Measurements from ENCODE around the gene ABHD8.
"Not testable (repeated sequence)": the region's sequence is repeated elsewhere in the genome, so short reads cannot be mapped to it uniquely, and the experiment has no call there.

The ABHD8 gene

DNA sequence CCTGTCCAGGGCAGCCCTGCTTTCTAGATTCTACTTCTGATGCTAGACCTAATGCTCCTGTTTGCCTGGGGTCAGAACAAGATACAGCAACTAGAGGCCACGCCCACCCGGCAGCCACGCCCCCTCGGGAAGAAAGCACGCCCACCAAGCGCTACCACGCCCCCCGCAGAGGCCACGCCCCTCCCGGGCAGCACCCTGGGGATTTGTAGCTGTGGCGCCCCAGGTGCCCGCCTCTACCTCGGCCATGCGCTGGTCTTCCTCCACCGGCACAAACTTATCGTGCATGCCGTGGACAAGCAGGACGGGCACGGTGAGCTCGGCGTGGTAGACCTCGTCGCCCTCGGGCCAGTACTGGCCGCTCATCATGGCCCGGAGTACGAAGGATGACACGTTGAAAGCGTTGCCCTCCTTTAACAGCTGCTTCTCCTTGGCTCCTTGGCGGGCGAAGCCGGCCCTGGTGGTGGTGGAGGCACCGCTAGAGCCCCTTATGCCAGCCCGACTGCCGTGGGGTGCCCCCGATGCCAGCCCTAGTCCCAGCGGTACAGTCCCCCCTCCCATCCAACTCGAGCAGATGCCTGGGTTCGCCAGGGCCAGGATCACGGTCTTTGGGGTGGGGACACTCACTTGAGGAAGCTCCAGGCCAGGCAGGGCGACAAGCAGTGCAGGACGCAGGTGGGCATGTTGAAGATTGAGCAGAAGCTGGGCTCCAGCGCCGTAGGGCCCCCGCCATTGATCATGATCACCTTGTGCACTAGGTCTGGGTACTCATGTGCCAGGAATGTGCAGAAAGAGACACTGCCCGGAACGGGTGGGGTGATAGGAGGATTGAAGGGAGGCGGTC, 9.0 kb downstream of the ABHD8 start:
- peak; percentile 80 to 83 for DNase-seq

DNA sequence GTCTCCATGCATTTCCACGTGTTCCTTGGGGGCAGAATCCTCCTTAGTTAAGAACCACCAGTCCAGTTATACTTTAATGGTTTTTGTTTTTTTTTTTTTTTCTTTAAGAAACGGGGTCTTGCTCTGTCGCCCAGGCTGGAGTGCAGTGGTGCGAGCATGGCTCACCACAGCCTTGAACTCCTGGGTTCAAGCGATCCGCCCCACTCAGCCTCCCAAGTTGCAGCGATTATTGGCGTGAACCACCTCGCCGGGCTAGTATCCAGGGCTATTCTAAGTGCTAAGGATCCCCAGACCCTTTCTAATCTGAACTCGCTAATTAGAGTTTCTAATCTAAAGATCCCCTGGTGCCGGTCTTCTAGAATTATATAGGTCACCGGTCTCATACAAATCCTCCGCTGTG, 9.6 kb downstream of the ABHD8 start:
- no peak for DNase-seq

DNA sequence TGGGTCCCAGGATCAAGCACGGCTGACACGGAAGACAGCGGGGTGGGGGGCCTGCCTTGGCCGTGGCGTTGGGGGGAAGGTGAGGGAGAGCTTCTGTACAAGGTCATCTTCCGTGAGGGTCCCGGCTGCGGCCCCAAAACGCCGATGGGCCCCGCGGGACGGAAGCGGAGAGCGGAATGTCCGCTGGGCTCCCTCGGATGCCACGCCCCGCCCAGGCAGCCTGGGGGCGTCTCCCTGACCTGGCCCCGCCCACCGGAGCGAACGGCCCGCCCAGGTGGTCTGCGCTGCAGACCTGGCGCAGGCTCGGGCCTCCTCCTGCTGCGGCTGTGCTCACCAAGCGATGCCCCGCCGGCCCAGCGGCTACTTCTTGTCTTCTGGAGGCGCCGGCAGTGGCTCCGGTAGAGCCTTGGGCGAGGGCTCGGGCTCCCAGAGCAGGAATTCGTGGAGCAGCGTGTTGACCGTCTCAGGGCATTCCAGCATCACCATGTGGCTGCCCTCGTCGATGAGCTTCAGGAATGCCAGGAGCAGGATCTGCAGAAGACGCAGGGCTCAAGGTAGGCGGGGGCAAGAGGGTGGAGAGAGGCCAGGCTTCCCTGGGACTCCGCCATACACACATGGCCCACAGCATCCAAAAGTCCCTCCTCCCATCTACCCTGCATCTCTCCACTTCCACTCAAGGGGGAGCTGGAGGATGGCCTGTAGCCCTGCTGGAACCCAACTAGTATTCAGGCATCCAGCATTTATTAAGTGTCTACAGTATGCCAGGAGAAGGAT, 10.7 kb downstream of the ABHD8 start:
- DNase-seq: peak; percentile 91 to 92

DNA sequence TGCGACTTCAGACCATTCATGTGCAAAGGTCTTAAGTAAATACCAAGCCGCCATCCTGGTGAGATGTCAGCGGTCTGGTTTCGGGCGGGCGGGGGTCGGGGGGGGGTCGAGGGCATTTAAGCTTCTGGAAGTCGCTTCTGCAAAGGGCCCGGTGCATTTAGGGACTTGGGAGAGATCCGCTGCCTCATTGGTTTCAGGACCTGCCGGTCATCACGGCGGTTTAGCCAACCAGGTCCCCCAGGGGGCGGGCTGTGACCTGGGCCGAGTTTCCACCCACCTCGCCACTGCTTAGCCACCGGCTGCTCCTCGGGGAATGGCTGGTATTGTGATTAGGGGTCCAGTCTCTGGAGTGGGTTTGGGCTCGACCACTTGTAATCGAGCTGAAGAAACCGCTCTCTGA, 13.7 kb downstream of the ABHD8 start:
- peak; percentile 72 to 81 for DNase-seq

DNA sequence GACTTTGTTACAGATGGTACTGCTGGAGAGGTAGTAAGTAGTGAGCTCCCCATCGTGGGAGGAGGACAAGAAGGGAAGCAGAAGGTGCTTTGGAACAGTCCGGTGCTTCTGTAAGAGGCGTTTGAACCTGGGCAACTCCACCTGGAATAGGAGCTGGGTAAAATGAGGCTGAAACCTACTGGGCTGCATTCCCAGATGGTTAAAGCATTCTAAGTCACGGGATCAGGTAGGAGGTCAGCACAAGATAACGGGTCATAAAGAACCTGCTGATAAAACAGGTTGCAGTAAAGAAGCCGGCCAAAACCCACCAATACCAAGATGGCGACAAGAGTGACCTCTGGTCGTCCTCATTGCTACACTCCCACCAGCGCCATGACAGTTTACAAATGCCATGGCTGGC, 16.5 kb downstream of the ABHD8 start:
- no peak for DNase-seq

DNA sequence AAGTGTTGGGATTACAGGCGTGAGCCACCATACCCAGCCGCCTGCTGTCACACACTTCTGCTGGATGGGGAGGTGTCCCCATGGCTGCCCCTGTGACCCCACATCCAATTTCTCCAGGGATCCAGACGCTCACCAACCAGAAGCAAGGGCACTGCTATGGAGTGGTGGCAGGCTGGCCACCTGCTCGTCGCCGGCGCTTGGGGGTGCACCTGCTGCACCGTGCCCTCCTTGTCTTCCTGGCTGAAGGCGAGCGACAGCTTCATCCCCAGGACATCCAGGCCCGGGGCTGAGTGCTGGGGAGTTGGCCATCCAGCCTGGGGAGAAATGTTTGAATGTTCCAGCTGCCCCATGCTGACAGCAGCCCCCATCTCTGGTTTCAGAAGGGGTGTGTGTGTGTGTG, 17.0 kb downstream of the ABHD8 start:
- no peak for DNase-seq

DNA sequence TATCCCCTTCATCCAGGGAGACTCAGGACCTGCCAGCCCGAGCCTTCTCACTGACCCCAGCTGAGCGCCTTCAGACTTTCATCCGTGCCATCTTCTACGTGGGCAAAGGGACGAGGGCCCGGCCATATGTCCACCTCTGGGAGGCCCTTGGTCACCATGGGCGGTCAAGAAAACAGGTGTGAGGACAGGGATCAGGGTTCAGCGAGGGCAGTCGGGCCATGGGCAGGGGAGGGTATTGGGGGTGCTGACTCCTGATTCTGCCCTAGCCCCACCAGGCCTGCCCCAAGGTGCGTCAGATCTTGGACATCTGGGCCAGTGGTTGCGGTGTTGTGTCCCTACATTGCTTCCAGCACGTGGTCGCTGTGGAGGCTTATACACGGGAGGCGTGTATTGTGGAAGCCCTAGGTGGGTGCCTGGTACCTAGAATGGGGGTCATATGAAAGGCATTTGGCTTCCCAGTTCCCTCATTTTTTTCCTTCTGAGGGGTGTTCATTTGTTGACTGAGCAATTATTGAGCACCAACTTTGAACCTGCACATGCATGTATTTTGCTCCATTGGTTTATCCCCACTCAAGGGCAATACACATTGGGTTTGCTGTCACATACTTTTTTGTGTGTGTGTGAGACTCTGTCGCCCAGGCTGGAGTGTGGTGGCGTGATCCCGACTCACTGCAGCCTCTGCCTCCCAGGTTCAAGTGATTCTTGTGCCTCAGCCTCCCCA, 17.6 kb downstream of the ABHD8 start:
- no peak for DNase-seq

DNA sequence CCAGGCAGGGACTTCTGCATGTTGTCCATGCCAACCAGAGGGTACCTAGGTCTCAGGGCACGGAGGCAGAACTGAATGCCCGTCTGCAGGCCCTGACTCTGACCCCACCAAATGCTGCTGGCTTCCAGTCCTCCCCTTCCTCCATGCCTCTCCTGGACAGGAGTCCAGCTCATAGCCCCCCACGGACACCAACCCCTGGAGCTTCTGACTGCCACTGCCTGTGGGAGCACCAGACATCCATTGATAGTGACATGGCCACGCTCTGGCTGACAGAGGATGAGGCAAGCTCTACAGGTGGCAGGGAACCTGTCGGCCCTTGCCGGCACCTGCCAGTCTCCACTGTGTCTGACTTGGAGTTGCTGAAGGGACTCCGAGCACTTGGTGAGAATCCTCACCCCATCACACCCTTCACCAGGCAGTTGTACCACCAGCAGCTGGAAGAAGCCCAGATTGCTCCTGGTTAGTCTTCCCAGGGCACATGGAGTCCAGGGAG, 19.7 kb downstream of the ABHD8 start:
- DNase-seq: no peak

DNA sequence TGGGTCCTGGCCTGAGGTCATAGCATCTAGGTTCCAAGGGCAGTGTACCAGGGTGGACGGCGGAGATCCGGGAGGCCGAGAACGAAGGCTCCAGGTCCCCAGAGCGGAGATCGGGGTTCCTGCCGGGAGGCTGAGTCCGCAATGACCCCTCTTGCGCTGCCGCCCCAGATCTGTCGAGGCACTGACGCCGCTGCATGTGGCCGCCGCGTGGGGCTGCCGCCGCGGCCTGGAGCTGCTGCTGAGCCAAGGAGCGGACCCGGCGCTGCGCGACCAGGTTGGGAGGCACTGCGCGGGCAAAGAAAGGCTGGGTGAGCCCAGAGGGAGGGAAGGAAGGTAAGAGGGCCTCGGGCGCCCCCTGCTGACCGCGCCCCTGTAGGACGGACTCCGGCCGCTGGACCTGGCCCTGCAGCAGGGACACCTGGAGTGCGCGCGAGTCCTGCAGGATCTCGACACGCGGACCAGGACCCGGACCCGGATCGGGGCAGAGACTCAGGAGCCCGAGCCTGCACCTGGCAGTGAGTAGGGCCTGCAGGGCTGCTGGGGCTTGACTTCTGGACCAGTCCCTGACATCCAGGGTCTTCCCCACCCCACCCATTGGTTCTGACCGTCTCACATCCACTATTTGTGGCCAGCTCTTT, 20.6 kb downstream of the ABHD8 start:
- peak; percentile 84 to 89 for DNase-seq

DNA sequence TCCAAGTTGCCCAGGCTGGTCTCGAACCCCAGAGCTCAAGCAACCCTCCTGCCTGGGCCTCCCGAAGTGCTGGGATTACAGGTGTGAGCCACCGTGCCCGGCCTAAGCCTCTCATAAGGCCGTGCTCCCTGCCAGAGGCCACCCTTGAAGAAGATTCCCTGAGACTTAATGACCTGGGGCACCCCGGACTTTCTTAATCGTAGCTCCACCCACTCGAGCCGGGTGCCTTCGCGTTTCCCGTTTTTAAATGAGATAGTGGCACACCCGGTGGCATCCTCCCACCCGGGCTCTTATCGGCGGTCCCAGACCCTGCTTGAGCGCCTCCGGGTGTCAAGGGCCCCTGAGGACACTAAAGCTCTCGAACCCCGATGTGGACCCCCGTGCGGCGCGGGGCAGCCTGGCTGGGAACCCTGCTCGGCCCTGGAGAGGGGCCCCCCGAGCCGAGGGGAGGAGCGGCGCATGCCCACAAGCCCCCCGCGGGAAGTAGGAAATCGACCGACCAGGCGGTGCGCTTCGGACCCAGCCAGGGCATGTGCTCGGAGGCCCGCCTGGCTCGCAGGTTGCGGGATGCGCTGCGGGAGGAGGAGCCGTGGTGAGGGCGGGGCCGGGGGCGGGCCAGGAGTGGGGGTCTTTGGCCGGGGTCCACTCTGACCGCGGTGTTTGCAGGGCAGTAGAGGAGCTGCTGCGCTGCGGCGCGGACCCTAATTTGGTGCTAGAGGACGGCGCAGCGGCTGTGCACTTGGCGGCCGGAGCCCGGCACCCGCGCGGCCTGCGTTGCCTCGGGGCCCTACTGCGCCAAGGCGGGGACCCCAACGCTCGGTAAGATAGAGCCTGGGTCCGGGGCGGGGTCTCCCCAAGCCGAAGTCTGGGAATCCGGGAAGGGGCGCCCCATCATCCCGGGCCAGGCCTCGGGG, 21.6 kb downstream of the ABHD8 start, which contains the start of gene ANKLE1:
Gene ANKLE1, plus strand, starts transcription at position 511 of the 914 bp plus-strand sequence. Its CDS starts 20 bp downstream, at position 531.
- peak; percentile 58 to 68 for DNase-seq

DNA sequence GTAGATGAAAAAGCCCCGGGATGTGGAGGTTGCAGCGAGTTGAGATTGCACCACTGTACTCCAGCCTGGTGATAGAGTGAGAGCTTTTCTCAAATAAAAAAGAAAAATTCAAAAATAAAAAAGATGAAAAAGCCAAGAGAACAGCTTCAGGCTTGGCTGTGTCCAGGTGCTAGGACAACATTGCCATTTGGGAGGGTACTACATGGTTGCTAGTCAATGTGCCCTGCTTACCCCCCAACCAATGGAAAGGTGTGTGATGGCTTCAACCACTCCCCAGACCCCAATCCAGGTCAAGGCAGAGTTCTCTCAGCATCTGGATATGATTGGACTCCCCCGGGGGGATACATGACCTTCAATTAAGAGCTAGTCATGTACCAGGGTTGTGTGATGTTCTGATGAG, 23.8 kb downstream of the ABHD8 start:
- DNase-seq: no peak

DNA sequence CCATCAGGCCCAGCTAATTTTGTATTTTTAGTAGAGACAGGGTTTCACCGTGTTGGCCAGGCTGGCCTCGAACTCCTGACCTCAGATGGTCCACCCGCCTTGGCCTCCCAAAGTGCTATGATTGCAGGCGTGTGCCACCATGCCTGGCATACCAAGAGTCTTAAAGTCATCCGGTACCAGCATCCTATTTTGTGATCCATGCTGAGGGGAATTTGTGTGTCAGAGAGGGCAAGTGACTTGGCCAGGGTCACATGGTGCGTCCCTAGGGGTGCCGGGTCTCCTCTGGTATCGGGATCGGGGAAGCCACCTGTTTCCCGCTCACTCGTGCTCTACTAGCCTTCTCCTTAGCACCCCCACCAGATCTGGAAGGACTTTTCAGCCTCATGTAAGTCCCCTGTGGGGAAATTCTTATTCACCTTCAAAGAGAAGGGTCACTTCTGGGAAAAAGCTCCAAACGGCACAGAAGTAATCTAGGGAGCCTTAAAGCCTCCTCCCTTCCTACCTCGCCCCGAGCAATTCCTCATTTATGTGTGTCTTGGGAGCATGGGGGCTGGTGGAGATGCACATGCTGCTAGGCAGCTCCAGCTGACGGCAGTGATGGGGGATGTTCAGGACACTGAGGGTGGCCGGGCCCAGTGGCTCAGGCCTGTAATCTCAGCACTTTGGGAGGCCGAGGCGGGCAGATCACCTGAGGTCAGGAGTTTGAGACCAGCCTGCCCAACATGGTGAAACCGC, 27.6 kb downstream of the ABHD8 start:
- no peak for DNase-seq

DNA sequence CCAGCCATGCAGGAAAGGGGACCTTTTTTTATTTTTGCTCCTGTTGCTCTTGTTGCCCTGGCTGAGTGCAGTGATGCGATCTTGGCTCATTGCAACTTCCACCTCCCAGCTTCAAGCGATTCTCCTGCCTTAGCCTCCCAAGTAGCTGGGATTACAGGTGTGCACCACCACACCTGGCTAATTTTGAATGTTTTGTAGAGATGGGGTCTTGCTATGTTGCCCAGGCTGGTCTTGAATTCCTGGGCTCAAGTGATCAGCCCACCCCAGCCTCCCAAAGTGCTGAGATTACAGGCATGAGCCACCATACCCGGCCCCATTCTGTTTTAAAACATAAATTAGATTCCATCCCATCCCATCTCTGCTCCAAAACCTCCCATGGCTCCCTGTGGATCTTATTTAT, 28.3 kb downstream of the ABHD8 start:
- not testable (repeated sequence) for DNase-seq

DNA sequence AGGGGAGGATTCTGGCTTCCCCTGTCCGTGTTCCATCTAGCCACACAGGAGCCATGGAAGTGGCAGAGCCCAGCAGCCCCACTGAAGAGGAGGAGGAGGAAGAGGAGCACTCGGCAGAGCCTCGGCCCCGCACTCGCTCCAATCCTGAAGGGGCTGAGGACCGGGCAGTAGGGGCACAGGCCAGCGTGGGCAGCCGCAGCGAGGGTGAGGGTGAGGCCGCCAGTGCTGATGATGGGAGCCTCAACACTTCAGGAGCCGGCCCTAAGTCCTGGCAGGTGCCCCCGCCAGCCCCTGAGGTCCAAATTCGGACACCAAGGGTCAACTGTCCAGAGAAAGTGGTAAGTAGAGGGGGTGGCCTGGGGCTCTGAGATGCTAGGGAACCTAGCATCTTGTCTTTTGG, 34.5 kb downstream of the ABHD8 start:
- no peak for DNase-seq

DNA sequence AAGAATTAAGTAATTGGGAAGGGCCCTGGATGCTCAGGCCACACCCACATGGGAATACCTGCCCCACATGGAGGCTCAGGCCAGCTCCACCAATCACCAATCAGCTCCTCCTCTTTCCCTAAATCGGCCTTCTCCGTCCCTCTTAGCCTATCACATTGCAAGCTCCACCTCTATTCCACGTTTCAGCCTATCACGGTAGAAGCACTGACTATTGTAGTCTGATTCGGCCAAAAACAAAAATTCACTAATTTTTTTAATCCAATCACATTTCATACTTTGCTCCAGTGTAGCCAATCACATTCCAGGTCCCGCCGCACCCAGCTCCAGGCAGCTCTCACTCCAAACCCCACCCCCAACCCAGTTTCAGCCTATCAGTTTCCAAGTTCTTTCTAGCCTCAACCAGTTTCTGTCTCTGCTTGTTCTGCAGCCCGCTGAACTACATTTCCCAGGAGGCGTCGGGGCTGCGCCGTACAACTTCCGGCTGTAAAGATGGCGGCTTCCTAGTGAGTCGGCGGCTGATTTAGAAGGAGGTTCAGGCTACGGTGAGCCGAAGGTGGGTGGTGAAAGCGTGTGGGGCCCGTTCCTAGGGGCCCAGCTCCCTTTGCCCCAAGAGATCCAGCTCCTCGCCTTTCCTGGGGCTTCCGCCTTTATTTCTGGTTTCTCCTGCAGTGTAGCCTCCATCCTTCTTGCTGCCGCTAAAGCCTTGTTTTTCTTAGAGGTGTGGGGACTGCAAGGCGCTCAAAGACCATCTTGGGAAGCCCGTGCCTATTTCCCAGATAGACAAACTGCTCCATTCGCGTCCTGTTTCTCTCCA, 36.0 kb downstream of the ABHD8 start, which contains the start of gene BABAM1:
Gene BABAM1, plus strand, starts transcription at position 469 of the 814 bp plus-strand sequence. CDS start 1,364 bp downstream, outside the sequence.
- peak; percentile 92 to 94 for DNase-seq

DNA sequence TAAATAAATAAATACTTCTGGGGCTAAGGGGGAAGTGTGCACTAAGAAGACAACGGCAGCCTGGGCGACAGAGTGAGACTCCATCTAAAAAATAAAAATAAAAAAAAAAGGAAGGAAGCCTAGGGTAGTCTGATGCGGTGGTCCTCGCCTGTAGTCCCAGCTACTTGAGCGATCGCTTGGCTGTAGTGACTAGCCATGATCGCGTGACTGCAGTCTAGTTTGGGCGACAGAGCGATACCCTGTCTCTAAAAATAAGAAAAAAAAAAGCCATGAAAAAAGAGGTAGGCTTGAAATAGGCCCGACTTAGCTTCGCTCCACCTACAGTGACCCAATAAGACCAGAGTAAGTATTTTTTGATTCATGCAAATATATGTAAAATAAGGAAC, 36.6 kb downstream of the ABHD8 start:
- no peak for DNase-seq

DNA sequence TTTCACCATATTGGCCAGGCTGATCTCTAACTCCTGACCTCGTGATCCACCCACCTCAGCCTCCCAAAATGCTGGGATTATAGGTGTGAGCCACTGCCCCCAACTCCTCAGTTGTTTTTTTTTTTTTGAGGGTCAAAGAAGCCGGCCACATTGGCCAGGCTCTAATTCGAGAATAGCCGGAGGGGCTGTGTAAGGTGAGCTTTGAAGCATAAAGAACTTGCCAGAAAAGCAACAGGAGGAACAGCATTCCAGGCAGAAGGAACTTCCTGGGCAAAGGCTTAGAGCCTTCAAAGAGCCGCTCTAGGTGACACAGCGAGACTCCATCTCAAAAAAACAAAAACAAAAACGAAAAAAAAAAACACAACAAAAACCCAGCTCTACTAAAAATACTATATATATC, 37.2 kb downstream of the ABHD8 start:
- no peak for DNase-seq

DNA sequence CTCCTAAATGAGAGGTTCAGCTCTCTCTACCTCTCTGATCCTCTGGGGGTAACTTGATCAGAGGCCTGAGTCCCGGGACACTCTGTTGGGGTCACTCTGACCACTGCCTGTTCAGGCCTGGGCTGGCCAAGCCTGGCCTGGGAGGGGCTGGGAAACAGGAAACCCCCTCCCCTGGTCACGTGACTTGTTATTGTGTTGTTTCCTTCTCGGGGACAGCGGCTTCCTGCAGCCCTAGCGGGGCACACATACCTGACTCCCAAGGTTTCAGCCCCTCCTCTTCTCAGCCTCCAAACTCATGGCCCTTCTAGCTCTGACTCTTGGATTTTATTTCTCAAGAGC, 38.6 kb downstream of the ABHD8 start, which contains the start of gene USHBP1:
Gene USHBP1, minus strand, starts transcription at position 105 of the 339 bp plus-strand sequence. CDS start 446 bp downstream, outside the sequence.
- no peak for DNase-seq

DNA sequence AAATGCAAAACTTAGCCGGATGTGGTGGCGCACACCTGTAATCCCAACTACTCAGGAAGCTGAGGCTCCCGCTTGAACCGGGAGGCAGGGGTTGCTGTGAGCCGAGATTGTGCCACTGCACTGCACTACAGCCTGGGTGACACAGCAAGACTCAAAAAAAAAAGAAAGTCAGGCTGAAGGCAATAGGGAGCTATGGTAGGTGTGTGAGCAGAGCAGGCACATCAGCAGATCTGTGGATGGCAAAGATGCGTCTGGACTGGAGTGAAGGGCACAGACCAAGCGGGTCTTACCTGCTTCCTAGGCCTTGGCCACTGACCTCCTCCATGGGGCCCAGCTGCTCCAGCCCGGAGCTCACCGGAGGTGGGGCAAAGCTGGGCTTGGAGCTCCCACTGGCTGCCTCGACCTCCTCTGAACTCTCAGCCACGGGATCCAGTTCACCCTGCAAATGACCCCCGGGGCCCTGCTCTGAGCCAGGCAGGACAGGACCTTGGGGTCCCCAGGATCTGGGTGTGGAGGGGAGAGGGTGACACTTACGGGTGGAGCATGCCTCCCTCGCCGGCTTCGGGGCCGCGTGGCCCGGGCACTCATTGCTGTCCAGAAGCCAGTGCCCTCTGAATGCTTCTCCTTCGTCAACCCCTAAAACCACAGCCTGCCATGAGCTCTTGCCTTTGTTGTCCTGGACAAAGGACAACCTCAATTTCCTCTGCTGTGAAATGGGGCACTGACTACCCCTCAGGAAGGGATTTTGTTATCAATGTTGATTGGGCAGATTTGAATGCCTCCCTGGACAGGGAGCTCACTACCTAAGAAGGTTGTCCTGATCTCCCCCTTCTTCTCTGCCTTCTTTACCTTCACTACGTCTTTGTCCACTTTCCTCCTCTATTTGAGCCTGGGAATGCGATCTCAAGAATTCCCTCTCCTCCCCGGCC, 39.2 kb downstream of the ABHD8 start:
- DNase-seq: no peak
